Tibial artery (tissue), 4 donors: ENCODE measurements around the gene CMTM8.
A peak's percentile ranks its signal among the peaks of the same experiment; 100 is the strongest.
"Not testable (repeated sequence)": the region's sequence is repeated elsewhere in the genome, so short reads cannot be mapped to it uniquely, and the experiment has no call there.

ENCODE experiments used
- DNase-seq, 2 donors: peaks; one replicate each; pipeline ENCODE4 v3.0.0-alpha.2; 2019
- H3K27ac ChIP-seq, 2 donors: fragments of 200-600 bp; sonication (generic) in 1 of 2; 1 replicate in 1 of 2; 2 replicates in 1 of 2; pipeline ENCODE4 v1.5.1; 2018 to 2019; ENCODE audit warnings: mild to moderate bottlenecking in 1 of 2
- H3K27me3 ChIP-seq, 2 donors: fragments of 200-600 bp; sonication (generic) in 1 of 2; one replicate each; pipeline versions ENCODE4 v1.5.1 to v1.6.0; 2016 to 2019
- H3K36me3 ChIP-seq, 3 donors: fragments of 200-600 bp; sonication (generic) in 2 of 3; one replicate each; pipeline ENCODE4 v1.5.1; 2016 to 2019; ENCODE audit warnings: mild to moderate bottlenecking in 2 of 3
- H3K4me1 ChIP-seq, 4 donors: fragments of 200-600 bp; sonication (generic) in 2 of 4; 1 replicate in 3 of 4; 2 replicates in 1 of 4; pipeline ENCODE4 v1.5.1; 2016 to 2019
- H3K4me3 ChIP-seq, 2 donors: fragments of 200-600 bp; sonication (generic) in 1 of 2; 1 replicate in 1 of 2; 2 replicates in 1 of 2; pipeline ENCODE4 v1.5.1; 2018 to 2019; ENCODE audit warnings: mild to moderate bottlenecking in 2 of 2
- H3K9me3 ChIP-seq, 3 donors: fragments of 200-600 bp; sonication (generic) in 1 of 3; one replicate each; pipeline ENCODE4 v1.5.1; 2016 to 2019
- CTCF ChIP-seq, 2 experiments: fragments of 200-600 bp in 1 of 2; fragments of 450-650 bp in 1 of 2; IDR thresholded peaks; one replicate each; pipeline ENCODE4 v1.5.1; 2017 to 2019; ENCODE audit warnings: antibody characterized with exemption in 2 of 2, mild to moderate bottlenecking in 1 of 2, moderate library complexity in 1 of 2
- intact Hi-C: fragments of 100-400 bp; cut with DNase I; formaldehyde crosslinking; loops from one replicate; pipeline ENCODE4 v1.15.0; 2023; ENCODE audit warnings: low total_unique reads

CMTM8 gene

DNA sequence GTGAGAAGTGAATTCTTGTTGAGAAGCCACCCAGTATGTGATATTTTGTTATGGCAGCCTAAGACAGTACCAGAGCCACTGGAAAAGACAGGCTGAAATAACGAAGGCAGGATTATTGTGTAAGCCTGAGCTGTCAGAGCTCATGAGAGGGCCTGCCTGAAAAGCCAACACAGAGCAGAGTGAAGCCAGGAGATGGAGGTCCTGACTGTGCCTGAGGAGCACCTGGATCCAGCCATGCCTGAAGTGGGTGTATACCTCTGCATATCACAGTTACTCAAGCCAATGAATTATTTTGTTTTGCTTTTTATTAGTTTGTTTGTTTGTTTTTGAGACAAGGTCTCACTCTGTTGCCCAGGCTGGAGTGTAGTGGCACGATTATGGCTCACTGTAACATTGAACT lies 149.0 kb downstream of the CMTM8 start:
- no peaks in the 10 kb centered on the region for H3K36me3 ChIP-seq
- H3K4me1 ChIP-seq = peaks cover 0 to 6% (median 4%) of the 10 kb centered on the region in 4 donors
- H3K9me3 ChIP-seq = no peaks in the 10 kb centered on the region
- no peak for TF ChIP-seq CTCF (IDR thresholded peaks at IDR 0.05)
- intact Hi-C loops = no loop called here
- H3K27ac ChIP-seq = no peak overlapping the region
- no peaks in the 10 kb centered on the region for H3K27me3 ChIP-seq
- no peak overlapping the region for H3K4me3 ChIP-seq
- no peak for DNase-seq

DNA sequence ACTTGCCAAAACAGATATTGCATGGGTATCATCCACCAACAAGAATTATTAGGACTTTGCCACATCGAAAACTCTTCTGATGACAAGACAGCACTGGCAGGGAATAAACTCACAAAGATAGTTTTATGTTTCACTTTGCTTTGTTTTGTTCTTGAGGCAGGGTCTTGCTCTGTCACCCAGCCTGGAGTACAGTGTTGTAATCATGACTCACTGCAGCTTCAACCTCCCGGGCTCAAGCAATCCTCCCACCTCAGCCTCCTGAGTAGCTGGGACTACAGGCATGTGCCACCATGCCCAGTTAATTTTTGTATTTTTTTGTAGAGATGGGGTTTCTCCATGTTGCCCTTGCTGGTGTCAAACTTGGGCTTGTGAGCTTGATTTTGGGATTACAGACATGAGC lies 151.1 kb downstream of the CMTM8 start:
- H3K36me3 ChIP-seq, intact Hi-C loops, H3K27me3 ChIP-seq, H3K4me3 ChIP-seq, H3K27ac ChIP-seq, DNase-seq, H3K9me3 ChIP-seq, H3K4me1 ChIP-seq: not testable (repeated sequence)

DNA sequence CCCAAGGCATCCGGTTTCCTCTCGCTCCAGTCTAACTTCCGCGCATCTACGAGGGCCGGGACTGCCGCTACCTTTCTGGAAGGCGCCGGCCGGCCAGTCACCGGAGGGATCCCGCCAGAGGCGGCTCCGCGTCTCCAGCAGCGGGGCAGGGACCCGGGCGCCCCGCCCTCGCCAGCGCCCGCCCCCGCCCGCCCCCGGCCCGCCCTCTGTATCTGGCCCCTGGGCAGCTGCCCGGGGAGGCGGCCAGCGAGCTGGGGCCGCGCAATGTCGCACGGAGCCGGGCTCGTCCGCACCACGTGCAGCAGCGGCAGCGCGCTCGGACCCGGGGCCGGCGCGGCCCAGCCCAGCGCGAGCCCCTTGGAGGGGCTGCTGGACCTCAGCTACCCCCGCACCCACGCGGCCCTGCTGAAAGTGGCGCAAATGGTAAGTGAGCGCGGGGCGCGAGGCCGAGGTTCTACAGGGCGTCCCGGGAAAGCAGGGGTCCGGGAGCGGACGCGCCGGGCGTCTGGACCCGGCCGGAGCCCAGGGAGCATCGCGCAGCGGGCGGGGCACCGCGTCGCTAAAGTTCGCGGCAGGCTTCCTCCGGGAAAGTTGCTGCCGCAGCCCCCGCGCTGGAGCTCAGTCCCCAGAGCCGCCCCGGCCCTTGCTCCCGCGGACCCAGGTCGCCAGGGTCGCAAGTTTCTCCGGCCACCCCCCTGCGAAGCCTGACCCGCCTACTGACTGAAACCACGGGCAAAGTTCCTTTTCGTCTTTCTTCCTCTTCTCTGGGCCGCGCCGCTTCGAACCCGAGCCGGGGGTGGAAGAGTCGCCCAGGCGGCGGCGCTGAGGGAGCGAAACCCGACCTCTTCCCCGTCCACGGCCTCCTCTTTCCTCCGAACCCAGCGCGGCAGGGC lies 153.4 kb downstream of the CMTM8 start, which contains the start of gene CMTM7:
Gene CMTM7, plus strand, starts transcription at position 211 of the 893 bp plus-strand sequence. Its CDS starts 54 bp downstream, at position 265.
- intact Hi-C loops = no loop called here
- peak; percentile 52 to 80 for DNase-seq
- Histone ChIP-seq H3K27me3 (no peaks in the 10 kb centered on the region), H3K9me3 (no peaks in the 10 kb centered on the region), H3K27ac (peak within 1 kb of the TSS; percentile 49 to 51), H3K4me1 (peaks cover 0 to 6% (median 4%) of the 10 kb centered on the region in 4 donors), H3K36me3 (no peaks in the 10 kb centered on the region), H3K4me3 (peak within 1 kb of the TSS; percentile 58 to 78)
- TF ChIP-seq CTCF (IDR thresholded peaks at IDR 0.05) = no peak

DNA sequence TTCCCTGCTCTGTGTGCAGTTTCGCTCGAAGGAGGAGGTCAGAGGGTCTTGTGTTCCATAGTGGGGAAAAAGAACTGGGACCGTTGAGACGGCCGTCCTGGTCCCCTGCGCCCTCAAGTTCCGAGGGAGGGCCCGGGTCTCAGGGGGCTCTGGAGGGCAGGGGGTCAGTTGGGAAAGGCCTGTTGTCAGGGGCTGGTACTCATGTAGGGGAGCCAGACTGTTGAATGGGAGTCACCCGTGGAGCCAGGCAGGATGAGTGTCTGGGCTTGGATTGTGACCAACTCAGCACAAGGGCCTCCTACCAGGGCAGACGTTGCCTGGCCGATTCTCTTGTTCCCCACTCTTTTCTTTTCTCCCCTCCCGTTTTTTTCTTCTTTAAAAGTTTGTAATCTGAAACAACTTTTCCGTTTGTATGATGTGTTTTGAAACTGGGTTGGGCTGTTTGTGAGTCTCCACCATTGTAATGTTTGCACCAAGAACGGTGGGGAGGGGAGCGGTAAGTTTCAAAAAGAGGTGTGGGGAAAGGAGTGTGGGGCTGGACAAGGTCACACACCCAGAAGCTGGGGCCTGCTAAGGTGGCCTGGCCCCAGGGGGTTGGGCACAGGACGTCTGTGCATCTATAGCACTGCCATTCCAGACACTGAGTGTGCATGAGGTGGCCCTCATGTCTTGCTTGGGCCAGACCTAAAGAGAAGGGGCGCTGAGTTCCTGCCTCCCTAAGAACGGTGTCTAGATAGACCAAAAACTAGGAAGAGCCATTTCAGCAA lies 154.2 kb downstream of the CMTM8 start:
- DNase-seq = peak; percentile 64 to 76
- Histone ChIP-seq H3K4me1 (peaks cover 0 to 6% (median 4%) of the 10 kb centered on the region in 4 donors), H3K27me3 (no peaks in the 10 kb centered on the region), H3K4me3 (peak overlapping the region; percentile 58 to 78), H3K36me3 (no peaks in the 10 kb centered on the region), H3K27ac (peak overlapping the region; percentile 49 to 51), H3K9me3 (no peaks in the 10 kb centered on the region)
- intact Hi-C loops = no loop called here
- no peak for TF ChIP-seq CTCF (IDR thresholded peaks at IDR 0.05)

DNA sequence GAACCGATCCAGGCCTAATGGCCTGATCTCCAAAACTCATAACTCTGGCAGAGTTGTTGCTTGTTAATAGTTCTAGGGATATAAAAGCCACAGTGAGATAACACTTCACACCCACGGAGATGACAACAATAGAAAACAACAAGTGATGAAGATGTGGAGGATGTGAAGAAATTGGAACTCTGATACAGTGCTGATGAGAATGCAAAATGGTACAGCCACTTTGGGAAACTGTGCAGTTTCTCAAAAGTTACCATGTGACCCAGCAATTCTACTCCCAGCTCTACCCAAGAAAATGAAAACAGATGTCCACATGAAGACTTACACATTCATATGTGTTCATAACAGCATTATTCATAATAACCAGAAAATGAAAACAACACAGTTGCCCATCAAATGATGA lies 157.0 kb downstream of the CMTM8 start:
- no peak for TF ChIP-seq CTCF (IDR thresholded peaks at IDR 0.05)
- no peak for DNase-seq
- Histone ChIP-seq H3K27ac (no peak overlapping the region), H3K36me3 (no peaks in the 10 kb centered on the region), H3K4me3 (no peak overlapping the region), H3K4me1 (peaks cover 0 to 8% (median 5%) of the 10 kb centered on the region in 4 donors), H3K9me3 (no peaks in the 10 kb centered on the region), H3K27me3 (no peaks in the 10 kb centered on the region)
- intact Hi-C loops = loop anchor here (5.0 kb wide), 1 partner anchor 37 kb away; no protein-coding TSS in a partner anchor
